HG03354 (cell line): ENCODE results near the gene TMEM18.
"Not testable (repeated sequence)": the region's sequence is repeated elsewhere in the genome, so short reads cannot be mapped to it uniquely, and the experiment has no call there.

Experiments
- ATAC-seq: cut with Tn5 transposase; IDR thresholded peaks from one replicate; pipeline ENCODE4 v1.9.1; 2021; ENCODE audit warnings: mild to moderate bottlenecking; ENCODE audit not compliant: unreplicated experiment, poor library complexity, severe bottlenecking

TMEM18 gene

GRCh38 chr2:677056-677958, at the start of gene TMEM18:
TSS of gene TMEM18 (minus strand) at chr2:677406. CDS start at chr2:677345, 61 bp downstream.
- ATAC-seq = peak; percentile 63

GRCh38 chr2:726169-726568, 49.0 kb upstream of the TMEM18 start:
- peak; percentile 72 for ATAC-seq

GRCh38 chr2:725468-725867, 48.3 kb upstream of the TMEM18 start:
- no peak for ATAC-seq

GRCh38 chr2:723761-724160, 46.6 kb upstream of the TMEM18 start:
- ATAC-seq = no peak

GRCh38 chr2:720842-721241, 43.6 kb upstream of the TMEM18 start:
- no peak for ATAC-seq

- no peak for ATAC-seq
Observed at GRCh38 chr2:719734-720133, 42.5 kb upstream of the TMEM18 start.

GRCh38 chr2:719191-719590, 42.0 kb upstream of the TMEM18 start:
- ATAC-seq = no peak

GRCh38 chr2:717661-718060, 40.5 kb upstream of the TMEM18 start:
- ATAC-seq = no peak

- no peak for ATAC-seq
Observed at GRCh38 chr2:715854-716560, 38.8 kb upstream of the TMEM18 start.

GRCh38 chr2:715038-715437, 37.8 kb upstream of the TMEM18 start:
- no peak for ATAC-seq

- peak; percentile 99 for ATAC-seq
Observed at GRCh38 chr2:714005-714741, 37.0 kb upstream of the TMEM18 start.

- ATAC-seq = no peak
Observed at GRCh38 chr2:710867-711665, 33.9 kb upstream of the TMEM18 start.

GRCh38 chr2:709138-709765, 32.0 kb upstream of the TMEM18 start:
- no peak for ATAC-seq

GRCh38 chr2:708667-709066, 31.5 kb upstream of the TMEM18 start:
- ATAC-seq = no peak

GRCh38 chr2:705971-706511, 28.8 kb upstream of the TMEM18 start:
- peak; percentile 97 for ATAC-seq

GRCh38 chr2:702765-703164, 25.6 kb upstream of the TMEM18 start:
- ATAC-seq = not testable (repeated sequence)

GRCh38 chr2:696999-697627, 19.9 kb upstream of the TMEM18 start:
- ATAC-seq = no peak

GRCh38 chr2:696463-696862, 19.3 kb upstream of the TMEM18 start:
- ATAC-seq = peak; percentile 99
